KMS-11 (cell line): Measurements from ENCODE around the gene DCN.

Source experiments
- H2AFZ ChIP-seq: fragments of 200-600 bp; sonication (generic); 2 replicates; pipeline ENCODE4 v1.6.1; 2016; ENCODE audit warnings: antibody characterized with exemption, mixed run types, low read depth
- H3K27ac ChIP-seq: fragments of 200-600 bp; sonication (generic); 2 replicates; pipeline ENCODE4 v1.6.1; 2016; ENCODE audit warnings: mild to moderate bottlenecking, mixed run types
- H3K27me3 ChIP-seq: fragments of 200-600 bp; sonication (generic); 2 replicates; pipeline ENCODE4 v1.6.1; 2017; ENCODE audit warnings: mild to moderate bottlenecking, low read depth, mixed run types, moderate library complexity; ENCODE audit not compliant: insufficient read depth
- H3K36me3 ChIP-seq: fragments of 200-600 bp; sonication (generic); 2 replicates; pipeline ENCODE4 v1.6.1; 2017; ENCODE audit warnings: mild to moderate bottlenecking, mixed run types; ENCODE audit not compliant: insufficient read depth
- H3K4me1 ChIP-seq: fragments of 200-600 bp; sonication (generic); 2 replicates; pipeline ENCODE4 v1.6.1; 2016; ENCODE audit warnings: mild to moderate bottlenecking, low read depth, mixed run types; ENCODE audit not compliant: poor library complexity, severe bottlenecking
- H3K4me2 ChIP-seq: fragments of 200-600 bp; sonication (generic); 2 replicates; pipeline ENCODE4 v1.7.0; 2016; ENCODE audit warnings: mild to moderate bottlenecking, mixed run types
- H3K4me3 ChIP-seq: fragments of 200-600 bp; sonication (generic); IDR thresholded peaks from 2 replicates; pipeline ENCODE4 v1.6.1; 2017; ENCODE audit warnings: low read depth, low read length, mixed read lengths; ENCODE audit not compliant: insufficient read depth
- H3K79me2 ChIP-seq: fragments of 200-600 bp; sonication (generic); 2 replicates; pipeline ENCODE4 v1.6.1; 2016; ENCODE audit warnings: low read depth, mixed run types; ENCODE audit not compliant: insufficient read depth
- H3K9ac ChIP-seq: fragments of 200-600 bp; sonication (generic); 2 replicates; pipeline ENCODE4 v1.6.1; 2016; ENCODE audit warnings: mild to moderate bottlenecking, mixed run types
- H4K20me1 ChIP-seq: fragments of 200-600 bp; sonication (generic); 2 replicates; pipeline ENCODE4 v1.6.1; 2016; ENCODE audit warnings: mild to moderate bottlenecking, mixed run types; ENCODE audit not compliant: insufficient read depth
- TF ChIP-seq, protein P1 (sequence below): fragments of 200-600 bp; sonication (generic); conservative IDR thresholded peaks from 2 replicates; pipeline ENCODE4 v1.6.1; 2017; ENCODE audit warnings: low read depth, mild to moderate bottlenecking, antibody characterized with exemption, low read length, moderate library complexity, mixed read lengths

Gene DCN

DNA sequence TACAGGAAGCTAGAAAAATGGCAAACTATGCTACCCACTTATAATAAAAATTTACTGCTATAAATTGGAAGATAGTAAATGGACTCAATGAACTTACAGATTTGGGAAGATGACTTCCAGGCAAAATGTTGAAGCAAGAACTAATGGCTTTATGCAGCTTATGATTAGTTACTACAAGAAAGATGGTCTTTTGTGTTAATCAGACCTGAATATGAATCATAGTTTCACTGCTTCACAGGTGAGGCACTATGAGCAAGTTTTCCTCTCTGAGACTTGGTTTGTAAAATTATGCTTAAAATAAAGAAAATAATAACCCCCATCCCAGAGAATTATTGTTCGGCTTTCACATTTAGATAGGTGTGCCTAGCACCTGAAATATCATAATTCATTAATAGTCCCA, 19.8 kb upstream of the DCN start:
- Histone ChIP-seq H3K9ac (no peak overlapping the region), H3K4me2 (no peak overlapping the region), H3K27me3 (no peaks in the 10 kb centered on the region), H3K79me2 (no peaks in the 10 kb centered on the region), H4K20me1 (no peaks in the 10 kb centered on the region), H3K4me1 (no peaks in the 10 kb centered on the region), H2AFZ (no peak overlapping the region), H3K4me3 (no peak overlapping the region), H3K27ac (no peak overlapping the region), H3K36me3 (no peaks in the 10 kb centered on the region)
- TF ChIP-seq, protein P1, sequence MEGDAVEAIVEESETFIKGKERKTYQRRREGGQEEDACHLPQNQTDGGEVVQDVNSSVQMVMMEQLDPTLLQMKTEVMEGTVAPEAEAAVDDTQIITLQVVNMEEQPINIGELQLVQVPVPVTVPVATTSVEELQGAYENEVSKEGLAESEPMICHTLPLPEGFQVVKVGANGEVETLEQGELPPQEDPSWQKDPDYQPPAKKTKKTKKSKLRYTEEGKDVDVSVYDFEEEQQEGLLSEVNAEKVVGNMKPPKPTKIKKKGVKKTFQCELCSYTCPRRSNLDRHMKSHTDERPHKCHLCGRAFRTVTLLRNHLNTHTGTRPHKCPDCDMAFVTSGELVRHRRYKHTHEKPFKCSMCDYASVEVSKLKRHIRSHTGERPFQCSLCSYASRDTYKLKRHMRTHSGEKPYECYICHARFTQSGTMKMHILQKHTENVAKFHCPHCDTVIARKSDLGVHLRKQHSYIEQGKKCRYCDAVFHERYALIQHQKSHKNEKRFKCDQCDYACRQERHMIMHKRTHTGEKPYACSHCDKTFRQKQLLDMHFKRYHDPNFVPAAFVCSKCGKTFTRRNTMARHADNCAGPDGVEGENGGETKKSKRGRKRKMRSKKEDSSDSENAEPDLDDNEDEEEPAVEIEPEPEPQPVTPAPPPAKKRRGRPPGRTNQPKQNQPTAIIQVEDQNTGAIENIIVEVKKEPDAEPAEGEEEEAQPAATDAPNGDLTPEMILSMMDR, result no peak

DNA sequence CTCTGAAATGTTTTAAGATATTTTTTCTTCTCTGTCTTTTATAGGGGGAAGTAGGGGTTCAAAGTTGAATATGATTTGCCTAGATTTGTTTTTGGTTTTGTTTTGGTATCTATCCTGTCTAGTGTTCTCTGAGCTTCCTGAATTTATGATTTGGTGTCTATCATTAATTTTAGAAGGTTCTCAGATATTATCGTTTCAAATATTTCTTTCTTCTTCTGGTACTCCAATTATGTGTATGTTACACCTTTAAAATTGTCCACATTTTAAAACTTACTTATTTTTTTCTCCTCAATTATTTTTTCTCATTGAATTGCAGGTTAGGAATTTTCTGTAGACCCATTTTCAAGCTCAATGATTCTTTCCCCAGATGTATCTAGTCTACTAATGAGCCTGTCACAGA, 13.8 kb upstream of the DCN start:
- no peak overlapping the region for H3K9ac ChIP-seq
- no peak overlapping the region for H2AFZ ChIP-seq
- TF ChIP-seq, protein P1, result no peak
- no peaks in the 10 kb centered on the region for H4K20me1 ChIP-seq
- H3K79me2 ChIP-seq, result no peaks in the 10 kb centered on the region
- H3K36me3 ChIP-seq, result no peaks in the 10 kb centered on the region
- no peak overlapping the region for H3K4me2 ChIP-seq
- no peaks in the 10 kb centered on the region for H3K27me3 ChIP-seq
- peaks cover 5% of the 10 kb centered on the region for H3K4me1 ChIP-seq
- no peak overlapping the region for H3K4me3 ChIP-seq
- no peak overlapping the region for H3K27ac ChIP-seq

DNA sequence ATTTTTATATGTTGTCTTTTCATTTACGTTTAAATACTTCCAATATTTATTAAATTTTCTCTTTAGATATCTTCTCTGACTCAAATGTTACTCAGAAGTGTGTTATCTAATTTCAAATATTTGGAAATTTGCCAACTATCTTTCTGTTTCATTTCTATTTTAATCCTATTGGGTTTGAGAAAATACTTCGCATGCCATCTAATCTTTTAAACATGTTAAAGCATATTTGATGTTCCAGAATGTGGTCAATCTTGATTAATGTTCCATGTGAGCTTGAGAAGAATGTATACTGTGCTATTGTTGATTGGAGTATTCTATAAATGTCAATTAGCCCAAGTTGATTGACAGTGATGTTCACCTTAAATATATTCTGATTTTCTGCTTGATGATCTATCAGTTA, 11.9 kb upstream of the DCN start:
- Histone ChIP-seq H3K4me3 (no peak overlapping the region), H3K4me1 (peaks cover 5% of the 10 kb centered on the region), H3K27me3 (no peaks in the 10 kb centered on the region), H2AFZ (no peak overlapping the region), H3K4me2 (no peak overlapping the region), H3K36me3 (no peaks in the 10 kb centered on the region), H3K79me2 (no peaks in the 10 kb centered on the region), H4K20me1 (no peaks in the 10 kb centered on the region), H3K27ac (no peak overlapping the region), H3K9ac (no peak overlapping the region)
- TF ChIP-seq, protein P1, result no peak

DNA sequence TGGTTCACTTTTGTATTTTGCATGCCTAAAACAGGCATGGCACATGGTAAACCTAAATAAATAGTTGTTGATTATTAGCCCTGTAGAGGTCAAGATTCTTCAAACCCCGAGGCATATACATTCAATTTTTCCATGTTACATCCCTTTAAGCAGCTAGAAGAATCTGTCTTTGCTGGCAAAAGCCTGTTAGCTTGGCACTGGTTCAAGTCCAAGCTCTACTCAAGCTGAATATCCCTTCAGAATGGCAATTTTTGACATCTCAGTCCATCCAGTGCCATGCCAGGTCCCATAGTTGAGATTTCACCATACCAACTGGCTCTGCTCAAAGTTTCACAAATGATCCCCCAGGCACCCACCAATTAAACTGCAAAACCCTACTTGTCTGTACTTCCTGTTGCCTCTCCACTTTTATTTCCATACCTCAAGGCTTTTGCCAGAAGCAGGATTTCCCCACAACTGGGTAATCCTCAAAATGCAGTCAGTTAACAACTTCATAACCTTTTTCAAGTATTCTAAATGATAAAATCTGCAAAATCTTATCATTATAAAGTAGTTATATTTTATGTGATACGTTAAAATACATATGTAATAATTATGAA, 9.0 kb upstream of the DCN start:
- Histone ChIP-seq H3K4me3 (no peak overlapping the region), H3K27ac (no peak overlapping the region), H4K20me1 (no peaks in the 10 kb centered on the region), H3K4me2 (no peak overlapping the region), H3K9ac (no peak overlapping the region), H3K4me1 (peaks cover 5% of the 10 kb centered on the region), H2AFZ (no peak overlapping the region), H3K36me3 (no peaks in the 10 kb centered on the region), H3K27me3 (no peaks in the 10 kb centered on the region), H3K79me2 (no peaks in the 10 kb centered on the region)
- TF ChIP-seq, protein P1, result no peak
